K562 (cell line): ENCODE measurements around the gene MTA2. TPM values are rescaled to one million over a fixed set of nuclear protein-coding genes. Genes with fewer than 3 reads are reported as not detected.

ENCODE experiments used
- FOXA1 ChIP-seq: fragments of 450-650 bp; IDR thresholded peaks from 2 replicates; pipeline ENCODE4 v1.6.1; 2016; ENCODE audit warnings: mild to moderate bottlenecking, borderline replicate concordance
- FOXK1 ChIP-seq: sonication (generic); formaldehyde crosslinking; IDR thresholded peaks from 2 replicates; pipeline ENCODE4 v1.8.0; 2022; ENCODE audit warnings: missing genetic modification reagents, mild to moderate bottlenecking, borderline replicate concordance
- MBD2 ChIP-seq: sonication (generic); IDR thresholded peaks from 2 replicates; pipeline ENCODE4 v1.6.1; 2016; ENCODE audit warnings: low read depth, borderline replicate concordance
- NBN ChIP-seq: fragments of 450-650 bp; IDR thresholded peaks from 2 replicates; pipeline ENCODE4 v1.6.1; 2016; ENCODE audit warnings: low read depth, mild to moderate bottlenecking
- POLR2G ChIP-seq: fragments of 200-400 bp; formaldehyde crosslinking; IDR thresholded peaks from 2 replicates; pipeline ENCODE4 v1.6.1; 2017; ENCODE audit warnings: low read depth, mild to moderate bottlenecking, antibody characterized with exemption, low read length, moderate library complexity
- RBM14 ChIP-seq: fragments of 200-400 bp; formaldehyde crosslinking; IDR thresholded peaks from 2 replicates; pipeline ENCODE4 v1.6.1; 2018; ENCODE audit warnings: low read depth, mild to moderate bottlenecking, low read length, moderate library complexity, borderline replicate concordance; ENCODE audit not compliant: insufficient read depth
- RBM22 ChIP-seq: fragments of 200-400 bp; formaldehyde crosslinking; IDR thresholded peaks from 2 replicates; pipeline ENCODE4 v1.6.1; 2018; ENCODE audit warnings: low read length, low read depth; ENCODE audit not compliant: poor library complexity, severe bottlenecking
- TAF7 ChIP-seq: fragments of 450-650 bp; IDR thresholded peaks from 2 replicates; pipeline ENCODE4 v1.6.1; 2016; ENCODE audit warnings: missing genetic modification characterization, missing compliant biosample characterization
- polyA plus RNA-seq, 8 experiments: library from polyadenylated mRNA; depleted of rRNA in 4 of 8; stranded (reverse) in 5 of 8; unstranded in 3 of 8; fragments of >200 nt; fragmentation: Nextera tagmentation in 2 of 8; fragmentation: Illumina TruSeq in 1 of 8; extraction: Ambion mirVana in 2 of 8; extraction: Trizol in 1 of 8; gene quantifications; 2 replicates each; pipeline versions ENCODE4 v1.2.1 to v1.2.3, GENCODE V29; 2011 to 2014; ENCODE audit warnings: inconsistent platforms in 1 of 8, missing spikeins in 1 of 8
- total RNA-seq, 7 experiments: library from RNA; depleted of rRNA in 6 of 7; stranded (reverse); fragments of >200 nt in 6 of 7; fragmentation: Illumina TruSeq in 2 of 7; extraction: Trizol in 2 of 7; gene quantifications; 2 replicates each; pipeline versions ENCODE4 v1.2.1 to v1.2.3, GENCODE V29; 2011 to 2021; ENCODE audit warnings: low replicate concordance in 1 of 7
- TF ChIP-seq, protein P1 (sequence below): sonication (generic); formaldehyde crosslinking; IDR thresholded peaks from 2 replicates; pipeline ENCODE4 v1.9.0; 2022; ENCODE audit warnings: mild to moderate bottlenecking, missing genetic modification reagents
- TF ChIP-seq, protein P2 (sequence below), 2 experiments: fragments of 450-650 bp; IDR thresholded peaks; 2 replicates each; pipeline ENCODE4 v1.6.1; 2016; ENCODE audit warnings: mild to moderate bottlenecking in 2 of 2, borderline replicate concordance in 1 of 2, low read depth in 1 of 2, moderate library complexity in 1 of 2
- TF ChIP-seq, protein P3 (sequence below), 2 experiments: fragments of 450-650 bp; conservative IDR thresholded peaks; 2 replicates each; pipeline ENCODE4 v1.6.1; 2017; ENCODE audit warnings: mild to moderate bottlenecking in 2 of 2, moderate library complexity in 2 of 2
- TF ChIP-seq, protein P4 (sequence below): fragments of 200-800 bp; sonication (Bioruptor generic); IDR thresholded peaks from 2 replicates; pipeline ENCODE4 v1.6.1; 2017; ENCODE audit warnings: missing genetic modification characterization, missing compliant biosample characterization

MTA2 gene
- total and polyA plus RNA-seq, 9 of the 15 experiments (the other 6 are each of a cell fraction or from before 2014, with no cell fraction given) = 6.2 to 220 (median 172) TPM

DNA sequence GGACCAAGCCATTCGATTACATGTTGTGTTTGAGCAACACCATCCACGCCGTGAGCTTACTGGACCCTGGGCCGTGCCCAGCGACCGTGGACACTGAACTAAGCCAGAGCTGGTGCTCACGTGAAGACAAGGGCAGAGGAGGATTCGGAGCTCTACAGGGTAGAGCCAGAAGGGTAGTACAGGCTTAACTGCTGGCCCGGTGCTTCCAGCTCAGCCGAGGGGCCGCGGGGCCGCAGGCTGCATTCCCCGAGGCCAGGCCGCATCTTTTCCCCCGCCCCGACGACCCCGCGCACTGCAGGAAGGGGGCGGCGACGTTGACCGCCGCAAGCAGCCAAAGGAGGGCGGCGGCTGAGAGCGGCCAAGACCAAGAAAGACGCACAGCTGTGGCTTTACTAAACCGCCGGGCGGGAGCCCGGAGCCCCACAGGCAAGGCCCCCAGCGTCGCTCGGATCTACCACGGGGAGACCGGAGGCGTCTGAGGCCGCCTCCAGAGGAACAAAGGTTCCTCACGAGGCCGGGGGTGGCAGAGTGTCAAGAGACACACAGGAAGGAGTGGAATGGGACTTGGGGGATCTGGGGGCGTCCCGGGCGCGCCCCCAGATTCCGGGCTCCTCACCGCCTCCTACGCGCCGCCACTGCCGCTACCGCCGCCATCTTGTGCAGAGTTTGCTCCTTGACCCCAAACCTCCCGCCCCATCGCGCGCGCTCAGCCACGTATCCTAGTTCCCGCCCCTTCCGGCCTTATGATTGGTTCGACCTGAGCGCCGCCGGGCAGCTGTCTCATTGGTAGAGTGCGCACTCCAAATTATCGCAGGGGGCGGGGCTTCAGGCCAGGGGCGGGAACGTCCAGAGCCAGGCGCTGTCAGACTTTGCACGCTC lies 44.5 kb upstream of the MTA2 start, which contains the start of gene GANAB (continued):
- no peak for TF ChIP-seq FOXK1 (CRISPR knock-in tag)
- TF ChIP-seq, protein P1, sequence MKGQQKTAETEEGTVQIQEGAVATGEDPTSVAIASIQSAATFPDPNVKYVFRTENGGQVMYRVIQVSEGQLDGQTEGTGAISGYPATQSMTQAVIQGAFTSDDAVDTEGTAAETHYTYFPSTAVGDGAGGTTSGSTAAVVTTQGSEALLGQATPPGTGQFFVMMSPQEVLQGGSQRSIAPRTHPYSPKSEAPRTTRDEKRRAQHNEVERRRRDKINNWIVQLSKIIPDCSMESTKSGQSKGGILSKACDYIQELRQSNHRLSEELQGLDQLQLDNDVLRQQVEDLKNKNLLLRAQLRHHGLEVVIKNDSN (CRISPR knock-in tag) = peak; percentile 15; the same call in 1 of the 2 replicates
- no peak for TF ChIP-seq NBN
- peak; percentile 89 for TF ChIP-seq TAF7
- TF ChIP-seq, protein P2, sequence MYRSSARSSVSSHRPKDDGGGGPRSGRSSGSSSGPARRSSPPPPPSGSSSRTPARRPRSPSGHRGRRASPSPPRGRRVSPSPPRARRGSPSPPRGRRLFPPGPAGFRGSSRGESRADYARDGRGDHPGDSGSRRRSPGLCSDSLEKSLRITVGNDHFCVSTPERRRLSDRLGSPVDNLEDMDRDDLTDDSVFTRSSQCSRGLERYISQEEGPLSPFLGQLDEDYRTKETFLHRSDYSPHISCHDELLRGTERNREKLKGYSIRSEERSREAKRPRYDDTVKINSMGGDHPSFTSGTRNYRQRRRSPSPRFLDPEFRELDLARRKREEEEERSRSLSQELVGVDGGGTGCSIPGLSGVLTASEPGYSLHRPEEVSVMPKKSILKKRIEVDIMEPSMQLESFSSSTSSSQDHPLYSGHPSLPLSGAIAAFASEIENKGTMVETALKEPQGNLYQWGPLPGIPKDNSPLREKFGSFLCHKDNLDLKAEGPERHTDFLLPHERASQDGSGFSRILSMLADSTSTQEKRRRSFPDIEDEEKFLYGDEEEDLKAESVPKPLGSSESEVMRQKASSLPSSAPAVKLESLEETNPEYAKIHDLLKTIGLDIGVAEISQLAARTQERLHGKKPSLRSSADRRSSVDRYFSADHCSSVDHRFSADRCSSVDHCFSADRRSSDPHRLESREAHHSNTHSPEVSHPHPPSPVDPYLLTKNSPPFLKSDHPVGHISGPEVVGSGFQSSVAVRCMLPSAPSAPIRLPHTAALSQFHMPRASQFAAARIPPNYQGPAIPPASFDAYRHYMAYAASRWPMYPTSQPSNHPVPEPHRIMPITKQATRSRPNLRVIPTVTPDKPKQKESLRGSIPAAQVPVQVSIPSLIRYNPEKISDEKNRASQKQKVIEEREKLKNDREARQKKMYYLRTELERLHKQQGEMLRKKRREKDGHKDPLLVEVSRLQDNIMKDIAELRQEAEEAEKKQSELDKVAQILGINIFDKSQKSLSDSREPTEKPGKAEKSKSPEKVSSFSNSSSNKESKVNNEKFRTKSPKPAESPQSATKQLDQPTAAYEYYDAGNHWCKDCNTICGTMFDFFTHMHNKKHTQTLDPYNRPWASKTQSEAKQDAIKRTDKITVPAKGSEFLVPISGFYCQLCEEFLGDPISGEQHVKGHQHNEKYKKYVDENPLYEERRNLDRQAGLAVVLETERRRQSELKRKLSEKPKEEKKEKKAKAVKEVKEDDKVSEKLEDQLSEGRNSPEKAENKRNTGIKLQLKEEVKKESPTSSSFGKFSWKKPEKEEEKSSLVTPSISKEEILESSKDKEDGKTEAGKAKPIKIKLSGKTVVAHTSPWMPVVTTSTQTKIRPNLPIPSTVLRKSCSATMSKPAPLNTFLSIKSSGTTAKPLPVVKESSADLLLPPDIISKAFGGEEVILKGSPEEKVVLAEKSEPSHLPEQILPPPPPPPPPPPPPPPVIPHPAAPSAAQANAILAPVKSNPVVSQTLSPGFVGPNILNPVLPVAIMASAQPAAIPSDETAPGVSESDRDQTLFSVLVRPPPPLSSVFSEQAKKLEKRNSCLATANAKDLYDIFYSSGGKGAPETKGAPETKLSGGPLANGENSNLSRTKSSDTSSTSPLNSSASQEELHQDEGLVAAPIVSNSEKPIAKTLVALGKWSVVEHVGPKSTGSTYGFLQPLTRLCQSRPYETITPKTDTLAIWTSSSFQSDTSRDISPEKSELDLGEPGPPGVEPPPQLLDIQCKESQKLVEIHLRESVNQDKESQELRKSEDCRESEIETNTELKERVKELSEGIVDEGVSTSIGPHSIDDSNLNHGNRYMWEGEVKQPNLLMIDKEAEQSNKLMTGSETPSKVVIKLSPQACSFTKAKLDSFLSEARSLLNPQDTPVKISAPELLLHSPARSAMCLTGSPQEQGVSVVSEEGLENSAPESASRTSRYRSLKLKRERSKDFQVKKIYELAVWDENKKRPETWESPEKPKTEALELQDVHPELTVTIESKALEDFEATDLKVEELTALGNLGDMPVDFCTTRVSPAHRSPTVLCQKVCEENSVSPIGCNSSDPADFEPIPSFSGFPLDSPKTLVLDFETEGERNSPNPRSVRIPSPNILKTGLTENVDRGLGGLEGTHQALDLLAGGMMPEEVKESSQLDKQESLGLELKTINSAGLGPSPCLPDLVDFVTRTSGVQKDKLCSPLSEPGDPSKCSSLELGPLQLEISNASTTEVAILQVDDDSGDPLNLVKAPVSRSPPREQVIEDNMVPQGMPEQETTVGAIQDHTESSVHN (IDR thresholded peaks at IDR 0.05; ENCODE audit: borderline replicate concordance in 1 of 2, low read depth in 1 of 2) = no peak
- peak; percentile 92; the same call in 1 of the 2 replicates for TF ChIP-seq RBM14
- TF ChIP-seq POLR2G = peak; percentile 98
- peak; percentile 85 for TF ChIP-seq RBM22
- TF ChIP-seq, protein P3, sequence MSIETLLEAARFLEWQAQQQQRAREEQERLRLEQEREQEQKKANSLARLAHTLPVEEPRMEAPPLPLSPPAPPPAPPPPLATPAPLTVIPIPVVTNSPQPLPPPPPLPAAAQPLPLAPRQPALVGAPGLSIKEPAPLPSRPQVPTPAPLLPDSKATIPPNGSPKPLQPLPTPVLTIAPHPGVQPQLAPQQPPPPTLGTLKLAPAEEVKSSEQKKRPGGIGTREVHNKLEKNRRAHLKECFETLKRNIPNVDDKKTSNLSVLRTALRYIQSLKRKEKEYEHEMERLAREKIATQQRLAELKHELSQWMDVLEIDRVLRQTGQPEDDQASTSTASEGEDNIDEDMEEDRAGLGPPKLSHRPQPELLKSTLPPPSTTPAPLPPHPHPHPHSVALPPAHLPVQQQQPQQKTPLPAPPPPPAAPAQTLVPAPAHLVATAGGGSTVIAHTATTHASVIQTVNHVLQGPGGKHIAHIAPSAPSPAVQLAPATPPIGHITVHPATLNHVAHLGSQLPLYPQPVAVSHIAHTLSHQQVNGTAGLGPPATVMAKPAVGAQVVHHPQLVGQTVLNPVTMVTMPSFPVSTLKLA (conservative IDR thresholded peaks at IDR 0.05) = peak; percentile 45 to 75; a peak in 3 of 4 replicates
- TF ChIP-seq, protein P4, sequence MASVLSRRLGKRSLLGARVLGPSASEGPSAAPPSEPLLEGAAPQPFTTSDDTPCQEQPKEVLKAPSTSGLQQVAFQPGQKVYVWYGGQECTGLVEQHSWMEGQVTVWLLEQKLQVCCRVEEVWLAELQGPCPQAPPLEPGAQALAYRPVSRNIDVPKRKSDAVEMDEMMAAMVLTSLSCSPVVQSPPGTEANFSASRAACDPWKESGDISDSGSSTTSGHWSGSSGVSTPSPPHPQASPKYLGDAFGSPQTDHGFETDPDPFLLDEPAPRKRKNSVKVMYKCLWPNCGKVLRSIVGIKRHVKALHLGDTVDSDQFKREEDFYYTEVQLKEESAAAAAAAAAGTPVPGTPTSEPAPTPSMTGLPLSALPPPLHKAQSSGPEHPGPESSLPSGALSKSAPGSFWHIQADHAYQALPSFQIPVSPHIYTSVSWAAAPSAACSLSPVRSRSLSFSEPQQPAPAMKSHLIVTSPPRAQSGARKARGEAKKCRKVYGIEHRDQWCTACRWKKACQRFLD = 0 out of 2 replicates have a peak, but pooled peaks have one; percentile 18
- TF ChIP-seq FOXA1 = no peak
- peak; percentile 47; the same call in 1 of the 2 replicates for TF ChIP-seq MBD2
